ENCODE measurements around the gene DDX46.

DNA sequence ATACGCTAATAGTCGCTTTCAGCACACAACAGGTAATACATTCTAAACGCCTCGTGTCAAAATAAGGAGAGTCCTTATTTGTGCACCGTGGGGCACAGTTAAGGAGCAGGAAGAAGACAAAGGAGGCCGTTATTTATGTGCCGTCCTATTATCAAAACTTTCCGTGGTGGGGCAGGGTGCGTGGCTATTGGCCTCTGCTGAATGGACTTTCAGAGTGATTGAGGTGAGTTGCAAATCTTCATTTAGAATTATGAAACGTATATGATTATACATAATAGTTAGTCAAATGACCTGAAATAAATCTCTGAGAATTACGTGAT is 88.0 kb downstream of the DDX46 start:
- TF ChIP-seq POLR2A (IDR thresholded peaks at IDR 0.05; ENCODE audit: low read length) (no peak), GATA1 (IDR thresholded peaks at IDR 0.05; ENCODE audit: low read depth, low read length) (no peak)

Measured in erythroblast (primary cell).